ENCODE data around the gene SPAG8. TPM values are rescaled to one million over a fixed set of nuclear protein-coding genes. Genes with fewer than 3 reads are reported as not detected.

The SPAG8 gene
- total RNA-seq, 1 experiment from 2014 or later = 0.50 TPM

DNA sequence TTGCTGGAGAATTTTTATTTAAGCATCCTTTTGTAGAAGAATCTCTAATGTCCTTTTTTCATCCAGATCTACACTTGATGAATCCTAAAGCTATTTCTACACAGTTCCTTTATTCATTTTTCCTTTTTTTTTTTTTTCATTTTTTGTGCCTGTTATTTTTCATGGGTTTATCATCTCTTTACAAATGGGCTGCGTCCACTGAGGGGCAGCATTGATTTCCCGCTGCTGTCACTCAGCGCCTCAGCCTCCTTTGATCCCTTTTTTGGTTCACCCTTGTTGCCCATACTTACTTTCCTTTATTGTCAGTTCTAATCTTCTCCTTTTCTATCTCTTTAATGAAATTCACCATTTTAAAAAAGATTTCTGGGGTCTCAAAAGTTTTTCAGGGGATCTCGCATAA lies 52.3 kb downstream of the SPAG8 start:
- H3K9me3 Mint-ChIP-seq = no peaks in the 10 kb centered on the region
- TF ChIP-seq, protein P1, sequence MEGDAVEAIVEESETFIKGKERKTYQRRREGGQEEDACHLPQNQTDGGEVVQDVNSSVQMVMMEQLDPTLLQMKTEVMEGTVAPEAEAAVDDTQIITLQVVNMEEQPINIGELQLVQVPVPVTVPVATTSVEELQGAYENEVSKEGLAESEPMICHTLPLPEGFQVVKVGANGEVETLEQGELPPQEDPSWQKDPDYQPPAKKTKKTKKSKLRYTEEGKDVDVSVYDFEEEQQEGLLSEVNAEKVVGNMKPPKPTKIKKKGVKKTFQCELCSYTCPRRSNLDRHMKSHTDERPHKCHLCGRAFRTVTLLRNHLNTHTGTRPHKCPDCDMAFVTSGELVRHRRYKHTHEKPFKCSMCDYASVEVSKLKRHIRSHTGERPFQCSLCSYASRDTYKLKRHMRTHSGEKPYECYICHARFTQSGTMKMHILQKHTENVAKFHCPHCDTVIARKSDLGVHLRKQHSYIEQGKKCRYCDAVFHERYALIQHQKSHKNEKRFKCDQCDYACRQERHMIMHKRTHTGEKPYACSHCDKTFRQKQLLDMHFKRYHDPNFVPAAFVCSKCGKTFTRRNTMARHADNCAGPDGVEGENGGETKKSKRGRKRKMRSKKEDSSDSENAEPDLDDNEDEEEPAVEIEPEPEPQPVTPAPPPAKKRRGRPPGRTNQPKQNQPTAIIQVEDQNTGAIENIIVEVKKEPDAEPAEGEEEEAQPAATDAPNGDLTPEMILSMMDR (conservative IDR thresholded peaks at IDR 0.05) = no peak
- no peaks in the 10 kb centered on the region for H3K79me1 ChIP-seq (ENCODE audit: insufficient read depth, low read depth, low read length, poor library complexity, severe bottlenecking)
- H3K4ac ChIP-seq (ENCODE audit: low read depth, low read length) = no peak overlapping the region
- no peaks in the 10 kb centered on the region for H3K9me3 ChIP-seq (ENCODE audit: control insufficient read depth, low read depth, low read length)
- no peak overlapping the region for H3K14ac ChIP-seq (ENCODE audit: insufficient read depth, low read length)
- H3K36me3 Mint-ChIP-seq (ENCODE audit: insufficient read depth in 1 of 3, low read depth in 3 of 3) = peaks cover 6 to 7% (median 7%) of the 10 kb centered on the region in 3 experiments; a peak in 6 of 7 replicates
- no peak overlapping the region for H2BK120ac ChIP-seq (ENCODE audit: low read depth, low read length, poor library complexity, severe bottlenecking)
- H4K5ac ChIP-seq (ENCODE audit: insufficient read length, low read depth, low read length) = no peak overlapping the region
- no peak for DNase-seq
- H2BK20ac ChIP-seq (ENCODE audit: low read depth, low read length, poor library complexity, severe bottlenecking) = no peak overlapping the region
- H2AFZ ChIP-seq (ENCODE audit: low read length) = no peak overlapping the region
- no peak overlapping the region for H2BK12ac ChIP-seq (ENCODE audit: insufficient read length, low read depth, low read length)
- H3K23ac ChIP-seq (ENCODE audit: insufficient read length, low read depth, low read length) = no peak overlapping the region
- H3K23me2 ChIP-seq (ENCODE audit: insufficient read length, low read depth, low read length, poor library complexity, severe bottlenecking) = peaks cover 3% of the 10 kb centered on the region
- no peak overlapping the region for H2BK15ac ChIP-seq (ENCODE audit: low read depth, low read length)
- H3K4me3 Mint-ChIP-seq = no peak overlapping the region
- no peaks in the 10 kb centered on the region for H4K20me1 ChIP-seq (ENCODE audit: control insufficient read depth, insufficient read depth, insufficient read length)
- no peaks in the 10 kb centered on the region for H3K27me3 Mint-ChIP-seq (ENCODE audit: low read depth)
- no peak overlapping the region for H3K9ac ChIP-seq (ENCODE audit: extremely low read depth, insufficient read length, low read length)
- peaks cover 36 to 40% of the 10 kb centered on the region in 2 experiments for H3K4me1 Mint-ChIP-seq
- no peak overlapping the region for H3K27ac Mint-ChIP-seq
- no peaks in the 10 kb centered on the region for H3K27me3 ChIP-seq (ENCODE audit: insufficient read depth, low read length)
- no peak overlapping the region for H2AK5ac ChIP-seq (ENCODE audit: insufficient read length, low read length)
- H3T11ph ChIP-seq (ENCODE audit: low read length) = no peak overlapping the region
- no peak overlapping the region for H2BK5ac ChIP-seq (ENCODE audit: insufficient read length, low read length)
- no peak overlapping the region for H4K8ac ChIP-seq (replicated peaks; ENCODE audit: insufficient read length, low read depth, low read length)
- H4K91ac ChIP-seq (ENCODE audit: insufficient read length, low read depth, low read length) = no peak overlapping the region
- H3K4me2 ChIP-seq (ENCODE audit: insufficient read depth, insufficient read length, low read length) = no peak overlapping the region
- H3K56ac ChIP-seq (ENCODE audit: insufficient read length, low read depth, low read length) = no peak overlapping the region
- no peaks in the 10 kb centered on the region for H3K4me1 ChIP-seq (ENCODE audit: insufficient read depth, low read length)
- H3K27ac ChIP-seq (ENCODE audit: insufficient read length, low read depth, low read length) = no peak overlapping the region
- WGBS (ENCODE audit: extremely low coverage, insufficient read length, low lambda C conversion rate) = no CpG with 5 or more reads among the region's 4 CpGs
- H3K79me2 ChIP-seq (ENCODE audit: insufficient read depth, low read length) = no peaks in the 10 kb centered on the region; the same call in 1 of the 2 replicates
- H3K18ac ChIP-seq (ENCODE audit: insufficient read length, low read depth, low read length) = no peak overlapping the region

Other genes with a start within 250 kb of the SPAG8 start
- gene TESK1, start 207.0 kb downstream of the SPAG8 start, total RNA-seq (2021) = 28.1 and 28.6 TPM in 2 replicates
- 3.3 and 3.9 TPM in 2 replicates for gene CD72, start 193.8 kb downstream of the SPAG8 start, total RNA-seq (2021)
- 1.3 and 1.6 TPM in 2 replicates for gene SIT1, start 161.3 kb downstream of the SPAG8 start, total RNA-seq (2021)
- 18,417 and 20,652 TPM in 2 replicates for gene RMRP, start 154.2 kb downstream of the SPAG8 start, total RNA-seq (2021)
- 11.3 and 12.0 TPM in 2 replicates for gene CCDC107, start 154.0 kb downstream of the SPAG8 start, total RNA-seq (2021)
- 21.6 and 24.4 TPM in 2 replicates for gene ARHGEF39, start 147.1 kb downstream of the SPAG8 start, total RNA-seq (2021)
- 0.94 and 1.9 TPM in 2 replicates for gene CA9, start 138.3 kb downstream of the SPAG8 start, total RNA-seq (2021)
- gene TPM2, start 122.3 kb downstream of the SPAG8 start, total RNA-seq (2021) = 221 and 225 TPM in 2 replicates
- 102 and 103 TPM in 2 replicates for gene TLN1, start 80.1 kb downstream of the SPAG8 start, total RNA-seq (2021)
- gene CREB3, start 79.6 kb downstream of the SPAG8 start, total RNA-seq (2021) = 26.9 and 27.3 TPM in 2 replicates
- 90.7 and 103 TPM in 2 replicates for gene GBA2, start 63.0 kb downstream of the SPAG8 start, total RNA-seq (2021)
- gene RGP1, start 63.0 kb downstream of the SPAG8 start, total RNA-seq (2021) = 23.5 and 25.7 TPM in 2 replicates
- gene MSMP, start 58.0 kb downstream of the SPAG8 start, total RNA-seq (2021) = 0.83 and 0.97 TPM in 2 replicates
- 12.2 and 12.5 TPM in 2 replicates for gene NPR2, start 20.7 kb downstream of the SPAG8 start, total RNA-seq (2021)
- 30.9 and 35.9 TPM in 2 replicates for gene HINT2, start 2.8 kb upstream of the SPAG8 start, total RNA-seq (2021)
- gene FAM221B, start 16.5 kb upstream of the SPAG8 start, total RNA-seq (2021) = not detected in 2 replicates
- 7.9 and 9.3 TPM in 2 replicates for gene TMEM8B, start 17.0 kb upstream of the SPAG8 start, total RNA-seq (2021)
- gene OR13J1, start 58.1 kb upstream of the SPAG8 start, total RNA-seq (2021) = not detected in 2 replicates
- gene HRCT1, start 93.9 kb upstream of the SPAG8 start, total RNA-seq (2021) = not detected in 2 replicates
- gene SPAAR, start 97.2 kb upstream of the SPAG8 start, total RNA-seq (2021) = 0.26 TPM in 1 of 2 replicates, not detected in the other
- gene OR2S2, start 145.9 kb upstream of the SPAG8 start, total RNA-seq (2021) = not detected in 2 replicates
- gene RECK, start 224.7 kb upstream of the SPAG8 start, total RNA-seq (2021) = 9.5 and 10.3 TPM in 2 replicates

Data from H9 (cell line).